Measurements from ENCODE around the gene SENP6.

DNA sequence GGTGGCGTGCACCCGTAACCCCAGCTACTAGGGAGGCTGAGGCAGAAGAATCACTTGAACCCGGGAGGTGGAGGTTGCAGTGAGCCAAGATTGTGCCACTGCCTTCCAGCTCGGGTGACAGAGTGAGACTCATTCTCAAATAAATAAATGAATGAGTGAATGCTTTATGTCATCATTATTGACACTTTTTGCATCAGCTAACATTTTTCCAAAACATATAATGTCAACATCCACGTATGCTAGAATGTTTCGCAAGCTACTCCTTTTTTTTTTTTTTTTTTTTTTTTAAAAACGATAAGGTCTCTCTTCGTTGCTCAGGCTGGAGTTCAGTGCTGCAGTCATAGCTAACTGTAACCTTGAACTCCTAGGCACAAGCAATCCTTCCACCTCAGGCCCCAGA is 72.2 kb downstream of the SENP6 start:
- TF ChIP-seq RBBP5 (IDR thresholded peaks at IDR 0.05; ENCODE audit: borderline replicate concordance, insufficient read depth, low read length, poor library complexity, severe bottlenecking) (no peak), EZH2 (IDR thresholded peaks at IDR 0.05; ENCODE audit: borderline replicate concordance, low read depth, low read length) (no peak), TBP (optimal IDR thresholded peaks at IDR 0.05; ENCODE audit: low read depth, low read length) (no peak), ZNF764 (CRISPR knock-in tag; IDR thresholded peaks at IDR 0.05; ENCODE audit: low read depth) (no peak), POLR2A (conservative IDR thresholded peaks at IDR 0.05) (no peak), ZNF212 (CRISPR knock-in tag; IDR thresholded peaks at IDR 0.05) (no peak), NUFIP1 (IDR thresholded peaks at IDR 0.05; ENCODE audit: partially characterized antibody) (no peak)
- TF ChIP-seq, protein P1, sequence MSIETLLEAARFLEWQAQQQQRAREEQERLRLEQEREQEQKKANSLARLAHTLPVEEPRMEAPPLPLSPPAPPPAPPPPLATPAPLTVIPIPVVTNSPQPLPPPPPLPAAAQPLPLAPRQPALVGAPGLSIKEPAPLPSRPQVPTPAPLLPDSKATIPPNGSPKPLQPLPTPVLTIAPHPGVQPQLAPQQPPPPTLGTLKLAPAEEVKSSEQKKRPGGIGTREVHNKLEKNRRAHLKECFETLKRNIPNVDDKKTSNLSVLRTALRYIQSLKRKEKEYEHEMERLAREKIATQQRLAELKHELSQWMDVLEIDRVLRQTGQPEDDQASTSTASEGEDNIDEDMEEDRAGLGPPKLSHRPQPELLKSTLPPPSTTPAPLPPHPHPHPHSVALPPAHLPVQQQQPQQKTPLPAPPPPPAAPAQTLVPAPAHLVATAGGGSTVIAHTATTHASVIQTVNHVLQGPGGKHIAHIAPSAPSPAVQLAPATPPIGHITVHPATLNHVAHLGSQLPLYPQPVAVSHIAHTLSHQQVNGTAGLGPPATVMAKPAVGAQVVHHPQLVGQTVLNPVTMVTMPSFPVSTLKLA (conservative IDR thresholded peaks at IDR 0.05), result no peak

Measured in K562 (cell line).